SK-N-SH treated with all-trans-retinoic acid at 6 μM for 48 hours (cell line): ENCODE results near the gene MIB2.

ENCODE experiments used
- ARNTL ChIP-seq: fragments of 450-650 bp; formaldehyde crosslinking; IDR thresholded peaks from 2 replicates; pipeline ENCODE4 v1.5.0; 2020; ENCODE audit warnings: low read depth, mild to moderate bottlenecking, moderate library complexity, borderline replicate concordance
- CREB5 ChIP-seq: fragments of 250-450 bp; sonication (Bioruptor Pico); IDR thresholded peaks from 2 replicates; pipeline ENCODE4 v1.5.1; 2020; ENCODE audit warnings: low read depth, mild to moderate bottlenecking, moderate library complexity
- CSDC2 ChIP-seq: fragments of 250-450 bp; sonication (Bioruptor Pico); IDR thresholded peaks from 2 replicates; pipeline ENCODE4 v1.5.0; 2020; ENCODE audit warnings: mild to moderate bottlenecking, moderate library complexity
- ESRRG ChIP-seq: fragments of 250-450 bp; sonication (Bioruptor Pico); IDR thresholded peaks from 2 replicates; pipeline ENCODE4 v1.6.1; 2021; ENCODE audit warnings: mild to moderate bottlenecking
- GLIS3 ChIP-seq: fragments of 250-450 bp; sonication (Bioruptor Pico); IDR thresholded peaks from 2 replicates; pipeline ENCODE4 v1.5.0; 2020; ENCODE audit warnings: mild to moderate bottlenecking, moderate library complexity
- PPARA ChIP-seq: fragments of 250-450 bp; sonication (Bioruptor Pico); IDR thresholded peaks from 2 replicates; pipeline ENCODE4 v1.5.0; 2020; ENCODE audit warnings: mild to moderate bottlenecking, borderline replicate concordance
- TCF4 ChIP-seq: fragments of 250-450 bp; sonication (Bioruptor Pico); IDR thresholded peaks from 2 replicates; pipeline ENCODE4 v1.8.0; 2021; ENCODE audit warnings: mild to moderate bottlenecking, moderate library complexity, borderline replicate concordance
- TF ChIP-seq, protein P1 (sequence below): fragments of 250-450 bp; sonication (Bioruptor Pico); IDR thresholded peaks from 2 replicates; pipeline ENCODE4 v1.5.0; 2020; ENCODE audit warnings: mild to moderate bottlenecking, moderate library complexity
- TF ChIP-seq, protein P2 (sequence below): fragments of 250-450 bp; sonication (Bioruptor Pico); IDR thresholded peaks from 2 replicates; pipeline ENCODE4 v1.8.0; 2020; ENCODE audit warnings: mild to moderate bottlenecking, moderate library complexity, borderline replicate concordance

GRCh38 chr1:1612104-1612400 is 3.2 kb upstream of the MIB2 start:
- TF ChIP-seq ARNTL (CRISPR knock-in tag) (no peak), TCF4 (no peak), PPARA (CRISPR knock-in tag) (no peak), CREB5 (CRISPR knock-in tag) (no peak), CSDC2 (no peak), GLIS3 (no peak), ESRRG (CRISPR knock-in tag) (no peak)
- TF ChIP-seq, protein P1, sequence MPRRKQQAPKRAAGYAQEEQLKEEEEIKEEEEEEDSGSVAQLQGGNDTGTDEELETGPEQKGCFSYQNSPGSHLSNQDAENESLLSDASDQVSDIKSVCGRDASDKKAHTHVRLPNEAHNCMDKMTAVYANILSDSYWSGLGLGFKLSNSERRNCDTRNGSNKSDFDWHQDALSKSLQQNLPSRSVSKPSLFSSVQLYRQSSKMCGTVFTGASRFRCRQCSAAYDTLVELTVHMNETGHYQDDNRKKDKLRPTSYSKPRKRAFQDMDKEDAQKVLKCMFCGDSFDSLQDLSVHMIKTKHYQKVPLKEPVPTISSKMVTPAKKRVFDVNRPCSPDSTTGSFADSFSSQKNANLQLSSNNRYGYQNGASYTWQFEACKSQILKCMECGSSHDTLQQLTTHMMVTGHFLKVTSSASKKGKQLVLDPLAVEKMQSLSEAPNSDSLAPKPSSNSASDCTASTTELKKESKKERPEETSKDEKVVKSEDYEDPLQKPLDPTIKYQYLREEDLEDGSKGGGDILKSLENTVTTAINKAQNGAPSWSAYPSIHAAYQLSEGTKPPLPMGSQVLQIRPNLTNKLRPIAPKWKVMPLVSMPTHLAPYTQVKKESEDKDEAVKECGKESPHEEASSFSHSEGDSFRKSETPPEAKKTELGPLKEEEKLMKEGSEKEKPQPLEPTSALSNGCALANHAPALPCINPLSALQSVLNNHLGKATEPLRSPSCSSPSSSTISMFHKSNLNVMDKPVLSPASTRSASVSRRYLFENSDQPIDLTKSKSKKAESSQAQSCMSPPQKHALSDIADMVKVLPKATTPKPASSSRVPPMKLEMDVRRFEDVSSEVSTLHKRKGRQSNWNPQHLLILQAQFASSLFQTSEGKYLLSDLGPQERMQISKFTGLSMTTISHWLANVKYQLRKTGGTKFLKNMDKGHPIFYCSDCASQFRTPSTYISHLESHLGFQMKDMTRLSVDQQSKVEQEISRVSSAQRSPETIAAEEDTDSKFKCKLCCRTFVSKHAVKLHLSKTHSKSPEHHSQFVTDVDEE (CRISPR knock-in tag), result no peak
- TF ChIP-seq, protein P2, sequence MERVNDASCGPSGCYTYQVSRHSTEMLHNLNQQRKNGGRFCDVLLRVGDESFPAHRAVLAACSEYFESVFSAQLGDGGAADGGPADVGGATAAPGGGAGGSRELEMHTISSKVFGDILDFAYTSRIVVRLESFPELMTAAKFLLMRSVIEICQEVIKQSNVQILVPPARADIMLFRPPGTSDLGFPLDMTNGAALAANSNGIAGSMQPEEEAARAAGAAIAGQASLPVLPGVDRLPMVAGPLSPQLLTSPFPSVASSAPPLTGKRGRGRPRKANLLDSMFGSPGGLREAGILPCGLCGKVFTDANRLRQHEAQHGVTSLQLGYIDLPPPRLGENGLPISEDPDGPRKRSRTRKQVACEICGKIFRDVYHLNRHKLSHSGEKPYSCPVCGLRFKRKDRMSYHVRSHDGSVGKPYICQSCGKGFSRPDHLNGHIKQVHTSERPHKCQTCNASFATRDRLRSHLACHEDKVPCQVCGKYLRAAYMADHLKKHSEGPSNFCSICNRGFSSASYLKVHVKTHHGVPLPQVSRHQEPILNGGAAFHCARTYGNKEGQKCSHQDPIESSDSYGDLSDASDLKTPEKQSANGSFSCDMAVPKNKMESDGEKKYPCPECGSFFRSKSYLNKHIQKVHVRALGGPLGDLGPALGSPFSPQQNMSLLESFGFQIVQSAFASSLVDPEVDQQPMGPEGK (CRISPR knock-in tag), result no peak
